SK-MEL-5 (cell line): ENCODE data around the gene TTBK1. TPM values are rescaled to one million over a fixed set of nuclear protein-coding genes. Genes with fewer than 3 reads are reported as not detected.
A peak's percentile ranks its signal among the peaks of the same experiment; 100 is the strongest.

Source experiments
- DNase-seq: peaks from one replicate; pipeline ENCODE4 v3.0.0-alpha.2; 2016; ENCODE audit warnings: low read depth, low spot score
- in situ Hi-C: cut with HindIII; loops from 2 replicates; pipeline ENCODE4 v1.10.0; 2016; ENCODE audit warnings: low sequenced_read_pairs, high pct_unique_total_duplicates, low pct_unique_long_range_greater_than_20kb
- total RNA-seq: library from RNA; depleted of rRNA; stranded (reverse); fragments of >200 nt; shearing (Covaris generic); gene quantifications from 2 replicates; pipeline ENCODE4 v1.2.3, GENCODE V29; 2014

Gene TTBK1
- total RNA-seq, 1 experiment from 2014 or later, result not detected

DNA sequence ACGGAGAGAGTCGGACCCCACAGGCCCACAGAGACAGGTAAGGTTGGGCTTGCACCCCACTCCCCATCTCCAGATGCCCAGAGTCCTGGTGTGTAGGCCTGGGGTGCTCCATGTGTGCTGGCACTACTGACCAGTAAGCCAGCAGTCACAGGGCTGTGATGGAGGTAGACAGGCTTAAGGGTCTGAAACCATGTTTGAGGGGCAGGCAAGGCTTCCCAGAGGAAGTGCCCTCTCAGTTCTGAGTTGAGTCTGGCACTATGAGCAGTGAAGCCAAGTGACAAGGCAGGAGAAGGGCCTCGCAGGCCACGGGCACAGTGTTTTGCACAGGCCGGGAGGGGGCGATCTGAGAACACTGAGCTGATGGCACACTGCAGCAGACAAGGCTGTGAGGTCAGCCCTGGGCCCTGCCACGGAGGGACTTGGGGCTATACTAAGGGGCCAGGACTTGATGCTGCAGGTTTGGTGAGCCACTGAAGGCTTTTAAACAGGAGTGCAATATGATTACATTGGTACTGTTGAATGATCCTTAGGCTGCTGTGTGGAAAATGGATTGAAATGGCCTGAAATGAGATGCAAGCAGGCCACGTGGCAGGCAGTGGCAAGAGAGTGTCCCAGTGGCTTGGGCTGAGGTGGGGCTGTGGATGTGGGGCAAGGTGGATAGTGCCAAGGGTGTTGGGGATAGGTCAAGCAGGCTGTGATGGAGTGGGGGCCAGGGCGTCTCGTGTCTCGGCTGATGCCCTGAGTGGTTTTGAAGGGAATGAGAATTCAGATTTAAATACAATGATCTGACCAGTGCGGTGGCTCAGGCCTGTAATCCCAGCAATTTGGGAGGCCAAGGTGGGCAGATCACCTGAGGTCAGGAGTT lies 20.3 kb downstream of the TTBK1 start:
- peak; percentile 82 for DNase-seq
- in situ Hi-C loops, result no loop called here

DNA sequence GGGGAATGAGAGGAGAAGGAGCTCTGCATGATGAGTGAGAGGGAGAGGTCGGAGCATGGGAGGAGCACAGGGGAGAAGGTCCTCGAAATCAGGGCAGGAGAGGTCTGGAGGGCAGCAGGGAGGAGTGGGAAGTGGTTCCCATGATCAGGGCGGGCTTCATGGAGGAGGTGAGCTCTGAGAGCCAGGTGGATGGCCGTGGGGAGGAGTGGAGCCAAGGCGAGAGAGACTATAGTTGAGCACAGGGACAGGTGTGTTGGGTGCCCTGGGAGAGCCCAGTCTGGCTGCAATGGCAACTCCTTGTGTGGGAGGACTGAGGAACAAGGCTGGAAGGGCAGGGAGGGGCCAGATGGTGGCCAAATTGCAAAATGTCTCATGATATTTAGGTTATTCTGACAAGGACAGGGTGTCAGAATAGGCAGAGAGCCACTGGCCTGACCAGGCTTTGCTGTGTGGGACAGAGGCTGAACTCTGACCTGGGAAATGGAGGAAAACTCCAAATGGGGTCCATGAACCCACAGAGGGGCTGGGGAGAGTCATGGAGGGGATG lies 21.4 kb downstream of the TTBK1 start:
- in situ Hi-C loops, result no loop called here
- DNase-seq, result no peak

DNA sequence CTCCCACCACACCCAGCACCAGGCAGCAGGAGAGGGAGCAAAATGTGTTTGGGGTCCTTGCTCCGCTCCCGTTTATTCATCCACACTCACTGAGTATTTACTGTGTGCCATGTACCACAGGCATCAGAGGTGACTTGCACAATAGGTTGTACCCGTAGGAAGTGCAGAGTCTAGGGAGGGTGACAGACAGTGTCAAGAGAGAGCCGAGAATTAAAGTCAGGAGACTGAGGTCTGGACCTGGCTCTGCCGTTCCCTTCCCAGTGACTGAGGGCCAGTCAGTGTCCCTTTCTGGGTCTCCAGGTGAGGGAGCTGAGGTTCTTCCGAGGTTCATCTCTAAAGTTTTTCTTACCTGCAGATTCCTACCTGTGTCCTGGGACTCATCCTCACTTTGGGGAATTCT lies 22.3 kb downstream of the TTBK1 start:
- no peak for DNase-seq
- in situ Hi-C loops, result no loop called here

DNA sequence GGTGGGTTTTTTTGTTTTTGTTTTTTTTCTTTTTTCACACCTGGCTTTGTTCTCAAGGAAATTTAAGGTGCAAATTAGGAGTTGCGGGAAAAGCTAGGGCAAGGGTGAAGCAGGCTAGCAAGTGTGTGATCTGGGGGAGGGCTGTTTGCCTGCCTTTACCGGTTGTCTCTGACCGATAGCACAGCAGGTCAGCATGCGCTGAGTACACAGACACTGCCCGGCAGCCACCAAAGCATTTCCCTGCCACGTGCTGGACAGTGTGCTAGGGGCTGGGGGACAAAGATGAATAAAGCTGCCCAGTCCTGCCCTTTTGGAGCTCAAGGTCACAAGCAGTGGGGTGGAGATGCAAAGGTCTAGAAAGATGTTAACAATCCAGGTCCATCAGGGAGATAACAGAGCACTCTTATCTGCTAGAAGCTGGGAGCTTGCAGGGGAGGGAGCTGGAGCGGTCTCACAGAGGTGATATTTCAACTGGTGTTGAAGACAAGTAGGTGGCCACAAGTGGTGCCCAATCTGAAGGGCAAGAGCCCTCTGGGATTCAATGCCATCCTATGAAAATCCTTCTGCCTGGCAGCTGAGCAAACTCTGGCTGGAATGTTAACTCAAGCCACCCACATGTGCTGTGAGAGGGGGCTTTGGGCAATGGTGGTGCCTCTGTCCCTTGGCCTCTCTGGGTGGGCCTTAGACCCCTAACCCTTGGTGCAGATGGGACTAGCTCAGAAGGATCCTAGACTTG lies 24.5 kb downstream of the TTBK1 start:
- in situ Hi-C loops, result no loop called here
- DNase-seq, result no peak

DNA sequence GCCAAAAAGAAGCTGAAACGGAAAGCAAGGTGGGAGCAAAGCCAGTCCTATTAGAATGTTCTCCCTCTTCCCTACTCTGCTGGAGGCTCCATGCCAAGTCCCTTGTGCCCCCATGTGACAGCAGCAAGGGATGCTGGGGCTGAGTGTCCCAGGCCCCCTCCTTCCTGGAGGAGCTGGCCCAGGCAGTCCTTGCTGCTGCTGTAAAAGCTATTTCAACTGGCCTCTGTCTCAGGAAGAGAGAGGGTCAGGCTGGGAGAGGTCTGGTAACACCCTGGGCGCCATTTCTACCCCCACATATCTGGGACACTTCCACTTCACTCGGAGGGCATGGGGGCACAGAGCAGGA lies 25.0 kb downstream of the TTBK1 start:
- in situ Hi-C loops, result no loop called here
- no peak for DNase-seq

DNA sequence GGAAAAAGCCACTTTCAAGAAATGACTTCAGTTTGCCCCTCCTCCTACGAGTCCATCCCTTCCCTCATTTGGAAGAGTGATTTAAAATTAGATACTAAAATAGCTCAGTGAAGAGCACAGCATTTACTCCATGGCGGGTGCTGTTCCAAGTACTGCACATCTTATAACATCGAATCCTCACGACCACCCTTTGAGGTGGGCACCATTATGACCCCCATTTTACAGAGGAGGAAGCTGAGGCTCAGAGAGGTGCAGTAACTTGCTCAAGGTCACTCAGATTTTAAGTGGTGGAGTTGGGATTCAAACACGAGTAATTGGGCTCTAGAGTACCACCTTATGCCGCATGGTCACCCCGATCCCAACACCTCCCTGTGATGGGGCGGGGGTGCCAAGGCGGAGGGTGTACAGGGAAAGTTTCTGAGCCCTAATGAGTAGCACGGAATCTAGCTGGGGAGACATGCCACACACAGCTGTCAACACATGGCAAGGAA lies 25.5 kb downstream of the TTBK1 start:
- no peak for DNase-seq
- in situ Hi-C loops, result no loop called here

DNA sequence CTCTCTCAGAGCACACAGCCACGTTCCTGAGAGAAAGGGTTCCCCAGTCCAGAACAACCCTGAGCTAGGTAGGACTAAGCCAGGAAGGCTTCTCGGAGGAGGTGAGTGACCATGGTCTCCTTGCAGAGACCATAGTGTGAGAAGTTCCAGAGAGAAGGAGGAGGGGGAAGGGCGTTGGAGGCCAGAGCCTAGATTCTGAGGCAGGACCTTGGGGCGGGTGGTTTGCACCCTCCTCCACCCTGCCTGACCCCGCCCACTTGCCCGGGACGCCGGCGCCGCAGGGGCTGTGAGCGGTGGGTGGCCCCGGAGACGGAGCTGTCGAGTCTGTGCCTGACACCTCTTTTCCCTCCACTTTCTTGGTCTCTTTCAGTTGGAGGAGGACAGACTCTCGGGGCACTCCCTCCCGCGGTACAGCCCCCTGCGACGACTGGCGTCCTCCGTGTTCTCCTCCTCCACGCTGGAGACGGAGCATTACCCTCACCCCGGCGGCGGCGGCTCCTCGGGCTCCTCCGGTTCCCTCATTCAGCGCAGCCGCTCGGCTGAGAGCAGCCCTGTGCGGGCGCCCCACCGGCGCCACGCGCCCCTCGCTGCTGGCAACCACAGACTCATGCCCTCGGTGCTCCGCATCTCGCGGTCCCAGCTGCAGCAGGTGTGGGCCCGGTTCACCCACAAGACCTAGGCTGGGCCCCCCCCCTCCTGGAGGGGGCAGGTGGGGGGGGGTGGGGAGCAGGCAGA lies 26.2 kb downstream of the TTBK1 start:
- in situ Hi-C loops, result no loop called here
- no peak for DNase-seq

DNA sequence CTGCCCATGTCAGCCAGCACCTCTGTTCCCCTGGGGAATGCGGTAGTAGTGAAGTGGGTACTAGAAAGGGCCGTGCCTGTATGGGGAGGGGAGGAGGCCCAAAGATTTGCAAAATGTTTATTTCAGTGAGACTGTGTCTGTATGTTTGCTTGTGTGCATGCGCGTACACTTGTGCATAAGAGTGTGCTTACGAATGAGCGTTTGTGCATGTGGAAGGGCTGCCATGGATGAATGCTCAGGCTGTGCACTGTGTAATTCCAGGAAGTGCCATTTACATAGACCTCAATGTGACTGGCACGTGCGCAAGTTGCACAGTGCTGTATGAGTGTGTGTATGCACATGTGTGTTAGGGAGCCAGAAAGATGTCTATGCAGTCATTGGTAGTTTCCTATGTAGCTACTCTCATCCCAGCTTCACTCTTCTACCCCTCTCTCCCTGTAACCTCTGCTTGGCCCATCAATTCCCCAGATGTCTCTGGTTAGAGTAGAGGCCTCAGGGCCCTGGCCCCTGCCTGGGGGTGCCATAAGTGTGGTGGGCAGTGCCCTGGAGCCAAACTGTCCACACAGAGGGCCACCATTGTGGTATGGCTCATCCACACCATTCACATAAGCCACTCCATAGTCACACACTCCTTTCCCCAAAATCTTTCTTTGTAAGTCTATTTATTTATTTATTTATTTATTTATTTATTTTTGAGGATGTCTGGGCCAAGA lies 28.0 kb downstream of the TTBK1 start:
- in situ Hi-C loops, result no loop called here
- no peak for DNase-seq

DNA sequence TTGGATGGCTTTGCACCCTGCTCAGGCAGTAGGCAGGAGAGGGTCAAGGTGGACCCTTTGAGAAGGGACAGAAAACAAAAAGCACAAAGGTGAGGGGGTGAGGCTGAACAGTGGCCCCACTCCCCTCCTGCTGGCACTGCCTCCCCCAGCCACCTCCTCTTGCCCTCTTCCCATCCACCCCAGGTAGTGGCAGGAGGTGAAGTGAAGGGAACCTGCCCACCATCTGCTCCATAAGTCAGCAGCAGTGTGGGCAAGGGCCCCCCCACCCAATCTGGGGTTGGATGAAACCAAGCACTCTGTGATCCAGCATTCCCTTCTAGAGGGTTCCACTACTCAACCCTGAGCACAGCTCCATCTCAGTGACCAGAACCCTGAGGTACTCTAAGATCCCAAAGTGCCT lies 28.7 kb downstream of the TTBK1 start:
- in situ Hi-C loops, result no loop called here
- no peak for DNase-seq

DNA sequence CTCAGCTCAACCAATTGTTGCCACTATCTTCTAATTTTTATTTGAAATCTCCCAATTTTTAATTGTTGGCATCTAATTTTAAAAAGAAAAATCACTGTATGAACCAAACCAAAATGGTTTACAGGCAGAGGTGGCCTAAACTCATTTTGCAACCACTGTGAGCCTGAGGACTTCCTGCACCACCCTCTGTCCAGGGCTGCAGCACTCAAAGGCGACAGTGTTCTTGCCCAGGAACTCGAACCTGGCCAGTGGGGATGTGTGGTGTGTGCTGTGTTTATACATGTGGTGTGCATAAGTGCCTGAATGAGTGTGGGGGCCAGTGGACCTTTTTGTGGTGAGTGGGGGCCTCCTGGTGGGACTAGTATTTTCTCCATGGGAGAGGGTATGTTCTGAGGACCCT lies 30.4 kb downstream of the TTBK1 start:
- in situ Hi-C loops, result no loop called here
- DNase-seq, result peak; percentile 36

DNA sequence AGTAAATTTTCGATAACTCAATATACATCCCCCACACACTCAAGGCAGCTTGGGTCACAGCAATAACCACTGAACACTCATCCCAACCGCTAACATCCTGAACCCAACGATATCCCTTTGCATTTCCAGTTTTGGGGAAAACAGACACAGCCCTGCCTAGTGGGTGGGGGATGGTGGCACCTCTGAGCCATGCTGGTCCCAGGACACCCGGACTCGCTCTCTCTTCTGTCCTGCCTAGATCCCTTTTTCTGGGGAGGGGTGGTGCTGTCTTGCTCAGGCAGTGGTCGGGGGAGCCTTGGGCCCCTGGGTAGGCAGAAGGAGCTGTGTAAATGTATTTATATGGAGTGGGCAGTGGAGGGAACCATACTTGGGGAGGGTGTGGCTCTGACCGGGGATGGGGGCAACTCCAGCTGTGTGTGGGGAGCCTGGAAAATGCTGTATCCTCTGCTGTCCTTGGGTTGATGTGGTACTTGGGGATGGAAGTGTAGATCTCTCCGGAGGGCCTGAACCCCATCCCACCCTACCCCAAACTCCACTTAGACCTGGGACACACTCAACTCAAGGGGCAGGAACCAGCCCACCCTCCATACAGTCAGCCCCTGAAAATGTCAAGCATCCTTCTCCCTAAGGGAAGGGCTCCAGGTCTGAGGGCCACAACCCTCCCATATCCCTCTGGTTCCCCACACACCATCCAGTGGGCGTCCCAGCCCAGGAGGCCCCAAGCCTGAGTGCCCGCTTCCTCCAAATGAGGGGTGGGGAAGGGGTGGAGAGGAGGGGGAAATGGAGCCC lies 31.0 kb downstream of the TTBK1 start:
- DNase-seq, result no peak
- in situ Hi-C loops, result no loop called here

DNA sequence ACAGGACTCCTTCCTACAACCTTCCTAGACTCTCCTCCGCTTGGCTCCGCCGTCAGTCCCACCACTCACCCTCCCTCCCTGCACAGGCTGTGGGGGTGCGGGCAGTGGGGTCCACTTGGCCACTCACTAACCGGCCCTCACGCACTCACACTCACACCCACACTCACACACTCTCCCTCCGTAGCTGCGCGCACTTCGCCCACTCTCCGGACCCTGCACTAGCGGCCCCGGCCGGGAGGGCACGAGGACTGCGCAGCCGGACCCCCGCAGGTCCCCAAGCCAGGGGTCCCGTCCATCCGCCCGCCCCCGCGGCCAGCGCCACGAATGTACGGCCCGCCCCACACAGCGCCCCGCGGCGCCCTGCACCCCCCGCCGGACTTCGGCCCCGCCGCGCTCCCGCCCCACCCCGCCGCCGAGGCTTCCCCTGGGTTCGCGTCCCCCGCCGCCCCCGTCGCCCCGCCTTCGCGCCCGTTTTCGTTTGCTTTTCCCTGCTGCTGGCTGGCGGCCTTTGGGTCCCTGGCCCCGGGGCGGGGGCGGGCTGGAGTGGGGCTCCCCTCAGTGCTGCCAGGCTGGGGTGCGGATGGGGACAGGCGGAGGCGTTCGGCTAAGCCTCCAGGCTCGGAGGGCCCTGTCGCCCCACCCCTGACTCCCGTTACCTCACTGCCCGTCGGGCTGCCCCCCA lies 31.8 kb downstream of the TTBK1 start:
- in situ Hi-C loops, result no loop called here

DNA sequence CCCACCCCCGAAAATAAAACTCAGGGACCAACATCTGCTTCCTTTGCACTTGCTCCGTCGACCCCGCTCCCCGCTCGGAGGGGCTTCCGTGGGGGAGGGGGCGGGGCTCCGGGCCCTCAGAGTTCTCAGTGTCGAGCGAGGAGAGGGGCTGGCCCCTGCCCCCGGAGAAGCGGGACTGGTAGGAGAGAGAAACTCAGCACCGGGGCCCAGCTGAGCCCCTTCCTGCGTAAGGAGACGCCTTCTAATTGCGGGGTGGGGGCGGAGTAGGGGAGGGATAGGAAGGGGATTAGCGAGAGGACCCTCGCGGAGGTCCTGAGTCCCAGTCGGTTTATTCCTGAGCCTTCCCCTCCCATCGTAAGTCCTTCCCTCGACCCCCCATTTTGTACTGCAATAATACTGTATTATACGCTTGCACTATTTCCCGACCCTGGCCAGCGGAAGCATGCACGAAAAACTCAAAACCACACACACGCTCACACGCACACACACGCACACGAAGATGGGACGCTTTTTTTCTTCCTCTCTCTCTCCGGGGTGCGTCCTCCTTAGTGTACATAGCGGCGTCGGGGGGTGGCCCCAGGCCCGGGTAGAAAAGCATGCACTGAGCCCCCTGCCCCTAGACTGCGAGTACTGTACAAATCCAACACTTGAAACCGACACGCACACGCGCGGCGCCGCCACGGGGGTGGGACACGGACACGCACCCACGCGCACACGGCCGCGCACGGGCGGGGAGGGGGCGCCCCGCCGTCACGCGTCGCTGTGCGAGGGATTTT lies 32.7 kb downstream of the TTBK1 start:
- no peak for DNase-seq
- in situ Hi-C loops, result no loop called here

More for the DNA sequence above, 31.8 kb downstream of the TTBK1 start:
- no peak for DNase-seq

DNA sequence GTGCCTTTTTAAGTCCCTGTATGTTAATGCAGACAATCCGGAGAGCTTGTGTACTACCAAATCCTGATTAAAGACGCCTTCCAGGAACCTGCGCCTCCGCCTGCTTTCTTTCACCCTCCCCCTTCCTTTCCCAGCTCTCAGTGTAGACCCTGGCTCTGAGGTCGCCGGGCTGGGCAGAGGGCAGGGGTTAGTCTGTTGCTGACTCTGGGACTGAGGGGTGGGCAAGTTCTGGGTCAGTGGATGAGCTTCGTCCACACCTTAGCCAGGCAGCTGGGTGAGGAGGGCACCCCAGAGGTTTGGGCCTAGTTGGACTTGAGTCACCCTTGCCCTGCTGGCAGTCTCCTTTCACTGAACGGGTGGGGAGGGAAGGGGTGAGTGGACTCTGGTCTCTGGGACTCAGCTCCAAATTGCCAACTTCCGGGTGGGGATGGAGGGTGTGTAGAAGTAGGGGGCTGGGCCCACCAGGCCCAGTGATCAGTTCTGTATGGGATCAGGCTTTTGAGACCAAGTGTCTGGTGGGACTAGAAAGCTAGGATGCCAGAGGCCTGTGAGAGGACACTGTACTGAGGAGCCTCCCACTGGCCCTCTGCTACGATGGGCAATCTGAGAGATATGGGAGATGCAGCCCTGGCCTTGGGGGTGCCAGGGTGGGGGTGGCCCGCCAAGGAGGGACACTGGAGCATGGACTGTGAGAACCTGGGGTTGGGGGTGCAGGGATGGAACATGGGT lies 33.5 kb downstream of the TTBK1 start:
- no peak for DNase-seq
- in situ Hi-C loops, result no loop called here

DNA sequence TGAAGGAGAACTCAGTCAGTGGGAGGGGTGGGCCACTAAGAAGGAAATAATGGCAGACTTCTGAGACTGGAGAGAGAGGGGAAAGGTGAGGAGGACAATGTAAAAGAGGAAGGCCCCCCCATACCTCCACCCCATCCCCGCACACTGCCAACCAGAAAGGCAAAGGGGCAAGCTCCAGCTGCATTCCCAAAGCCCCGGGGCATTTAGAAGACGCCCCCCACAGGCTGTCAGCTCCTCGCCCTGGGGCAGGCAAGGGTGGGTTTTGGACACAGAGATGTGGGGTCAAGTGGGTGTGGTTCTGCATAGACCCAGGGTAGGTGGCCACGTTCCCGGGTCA lies 34.0 kb downstream of the TTBK1 start:
- in situ Hi-C loops, result no loop called here
- DNase-seq, result no peak
